Endothelial cell of umbilical vein (primary cell): ENCODE measurements around the gene PADI6. TPM values are rescaled to one million over a fixed set of nuclear protein-coding genes. Genes with fewer than 3 reads are reported as not detected.

Experiments
- BruUV-seq: library from RNA; stranded (reverse); fragments of 400-500 nt; replicated peaks from 2 replicates; lab custom pipeline; 2021; lab: Mats Ljungman, UMichigan
- CTCF ChIA-PET: fragments of 300-600, 350-600 bp; sonication (Branson Sonifier 250); formaldehyde crosslinking; loops from one replicate; lab custom pipeline; 2021; ENCODE audit warnings: antibody characterized with exemption, inconsistent platforms; lab: Charles Lee
- POLR2A ChIA-PET: fragments of 300-600, 350-600 bp; sonication (Branson Sonifier 250); formaldehyde crosslinking; loops from one replicate; lab custom pipeline; 2021; ENCODE audit warnings: antibody characterized with exemption, inconsistent platforms; lab: Charles Lee
- DNase-seq: peaks from one replicate; pipeline ENCODE4 v3.0.0-alpha.2; 2011; ENCODE audit warnings: low read depth, low spot score
- FAIRE-seq: peaks from 2 replicates; lab custom pipeline; 2011; peaks lifted over from hg19 to GRCh38; lab: Jason Lieb, UNC
- H2AFZ ChIP-seq: 2 replicates; pipeline ENCODE4 v1.6.0; 2012; ENCODE audit warnings: low read depth, low read length, control low read depth, inconsistent platforms
- H3K27ac ChIP-seq: 2 replicates; pipeline ENCODE4 v1.5.1; 2011; ENCODE audit warnings: low read depth, mild to moderate bottlenecking, control low read depth, low read length, moderate library complexity; ENCODE audit not compliant: insufficient read depth
- H3K27me3 ChIP-seq, 2 experiments: 2 replicates each; pipeline versions ENCODE4 v1.6.0 to v1.6.1; 2011; ENCODE audit warnings: low read length in 2 of 2, mixed read lengths in 1 of 2; ENCODE audit not compliant: control insufficient read depth in 2 of 2, insufficient read depth in 2 of 2
- H3K36me3 ChIP-seq, 2 experiments: 2 replicates in 1 of 2; 3 replicates in 1 of 2; pipeline ENCODE4 v1.5.1; 2011; ENCODE audit warnings: low read length in 2 of 2, mild to moderate bottlenecking in 1 of 2, moderate library complexity in 1 of 2; ENCODE audit not compliant: control insufficient read depth in 2 of 2, insufficient read depth in 2 of 2; ENCODE audit errors: extremely low read depth in 1 of 2
- H3K4me1 ChIP-seq: 3 replicates; pipeline ENCODE4 v1.5.1; 2011; ENCODE audit warnings: mild to moderate bottlenecking, low read length; ENCODE audit not compliant: control insufficient read depth, insufficient read depth; ENCODE audit errors: extremely low read depth
- H3K4me2 ChIP-seq: 2 replicates; pipeline ENCODE4 v1.6.1; 2011; ENCODE audit warnings: low read length, control low read depth, mixed read lengths; ENCODE audit not compliant: insufficient read depth
- H3K4me3 ChIP-seq, 3 experiments: fragments of 200-600 bp in 1 of 3; sonication (generic), shearing (Covaris generic) in 1 of 3; replicated peaks in 1 of 3; 2 replicates each; pipeline ENCODE4 v1.5.1; 2011 to 2016; ENCODE audit warnings: control low read depth in 3 of 3, low read length in 3 of 3, mild to moderate bottlenecking in 2 of 3, inconsistent platforms in 1 of 3, low read depth in 1 of 3, moderate library complexity in 1 of 3; ENCODE audit not compliant: insufficient read depth in 1 of 3
- H3K79me2 ChIP-seq: 2 replicates; pipeline ENCODE4 v1.6.0; 2012; ENCODE audit warnings: low read length, inconsistent platforms; ENCODE audit not compliant: control insufficient read depth, insufficient read depth
- H3K9ac ChIP-seq: replicated peaks from 2 replicates; pipeline ENCODE3; 2011; ENCODE audit warnings: low read length, control low read depth; ENCODE audit not compliant: insufficient read depth; ENCODE audit errors: extremely low read depth
- H3K9me1 ChIP-seq: replicated peaks from 3 replicates; pipeline ENCODE4 v1.6.0; 2011; ENCODE audit warnings: mild to moderate bottlenecking, low read length; ENCODE audit not compliant: control insufficient read depth, insufficient read depth; ENCODE audit errors: extremely low read depth
- H3K9me3 ChIP-seq: replicated peaks from 2 replicates; pipeline ENCODE4 v1.5.1; 2012; ENCODE audit warnings: low read length, inconsistent platforms; ENCODE audit not compliant: control insufficient read depth, insufficient read depth
- H4K20me1 ChIP-seq: replicated peaks from 2 replicates; pipeline ENCODE3; 2011; ENCODE audit warnings: mild to moderate bottlenecking, low read length; ENCODE audit not compliant: control insufficient read depth, insufficient read depth; ENCODE audit errors: extremely low read depth
- EZH2 ChIP-seq: IDR thresholded peaks from 2 replicates; pipeline ENCODE4 v1.6.1; 2012; ENCODE audit warnings: borderline replicate concordance, low read depth, mild to moderate bottlenecking, moderate library complexity, low read length, inconsistent platforms; ENCODE audit not compliant: severe bottlenecking
- FOS ChIP-seq: IDR thresholded peaks from 2 replicates; pipeline ENCODE4 v1.6.1; 2011; ENCODE audit warnings: mild to moderate bottlenecking, low read length, moderate library complexity, borderline replicate concordance; ENCODE audit not compliant: insufficient read depth
- GATA2 ChIP-seq: IDR thresholded peaks from 2 replicates; pipeline ENCODE4 v1.7.0; 2011; ENCODE audit warnings: low read depth, mild to moderate bottlenecking, moderate library complexity, mixed read lengths, low read length; ENCODE audit not compliant: insufficient read length, insufficient read depth
- JUN ChIP-seq: IDR thresholded peaks from 2 replicates; pipeline ENCODE4 v1.6.1; 2011; ENCODE audit warnings: borderline replicate concordance, low read depth; ENCODE audit not compliant: insufficient read length, insufficient read depth
- MAX ChIP-seq: IDR thresholded peaks from 2 replicates; pipeline ENCODE4 v1.6.1; 2011; ENCODE audit not compliant: insufficient read depth, insufficient read length
- MYC ChIP-seq: IDR thresholded peaks from one replicate; pipeline ENCODE4 v1.6.1; 2011; ENCODE audit warnings: mild to moderate bottlenecking, low read depth, low read length
- POLR2AphosphoS5 ChIP-seq: IDR thresholded peaks from 2 replicates; pipeline ENCODE4 v1.6.1; 2012; ENCODE audit warnings: low read depth, mild to moderate bottlenecking, control low read depth, low read length, moderate library complexity; ENCODE audit not compliant: insufficient read depth
- dilution Hi-C: fragments of 300-500 bp; cut with MboI; formaldehyde crosslinking; loops from one replicate; pipeline ENCODE4 v1.15.0; 2019; ENCODE audit warnings: low sequenced_read_pairs; ENCODE audit not compliant: extremely low pct_ligation_motif_present
- intact Hi-C: fragments of 100-400 bp; cut with micrococcal nuclease; formaldehyde crosslinking; loops from one replicate; pipeline ENCODE4 v1.10.0; 2022
- polyA plus RNA-seq, 4 experiments: library from polyadenylated mRNA; depleted of rRNA in 3 of 4; stranded (reverse) in 3 of 4; unstranded in 1 of 4; fragments of >200 nt; gene quantifications; 2 replicates each; pipeline versions ENCODE4 v1.2.1 to v1.2.3, GENCODE V29; 2011 to 2012; ENCODE audit warnings: missing spikeins in 1 of 4
- total RNA-seq: library from RNA; stranded (reverse); gene quantifications from 2 replicates; pipeline ENCODE4 v1.2.3, GENCODE V29; 2021
- TF ChIP-seq, protein P1 (sequence below), 2 donors: IDR thresholded peaks; 1 replicate in 1 of 2; 2 replicates in 1 of 2; pipeline ENCODE4 v1.5.1; 2011; ENCODE audit warnings: low read length in 2 of 2, mild to moderate bottlenecking in 2 of 2, moderate library complexity in 2 of 2, control low read depth in 1 of 2, inconsistent platforms in 1 of 2, low read depth in 1 of 2; ENCODE audit not compliant: insufficient read depth in 1 of 2; ENCODE audit errors: extremely low read depth in 1 of 2

PADI6 gene
- total and polyA plus RNA-seq, 2 donors (not counting 3 experiments of a cell fraction or from before 2014, with no cell fraction given) = not detected

DNA sequence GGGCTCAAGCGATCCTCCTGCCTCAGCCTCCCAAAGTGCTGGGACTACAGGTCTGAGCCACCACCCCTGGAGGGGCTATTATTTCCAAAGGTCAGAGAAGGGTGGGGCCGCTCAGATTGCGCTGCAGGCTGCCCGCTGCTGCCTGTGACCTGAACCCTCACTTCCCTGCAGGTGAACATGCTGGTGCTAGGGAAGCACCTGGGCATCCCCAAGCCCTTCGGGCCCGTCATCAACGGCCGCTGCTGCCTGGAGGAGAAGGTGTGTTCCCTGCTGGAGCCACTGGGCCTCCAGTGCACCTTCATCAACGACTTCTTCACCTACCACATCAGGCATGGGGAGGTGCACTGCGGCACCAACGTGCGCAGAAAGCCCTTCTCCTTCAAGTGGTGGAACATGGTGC, 8.6 kb upstream of the PADI6 start:
- Histone ChIP-seq H3K4me2 (no peak overlapping the region), H3K9me1 (no peaks in the 10 kb centered on the region), H3K27me3 (no peaks in the 10 kb centered on the region), H3K79me2 (no peaks in the 10 kb centered on the region), H4K20me1 (no peaks in the 10 kb centered on the region), H3K27ac (no peak overlapping the region), H3K9ac (no peak overlapping the region), H3K4me1 (no peaks in the 10 kb centered on the region), H2AFZ (no peak overlapping the region), H3K36me3 (no peaks in the 10 kb centered on the region), H3K9me3 (no peaks in the 10 kb centered on the region), H3K4me3 (no peak overlapping the region)
- CTCF ChIA-PET = no interaction called here
- intact Hi-C loops = no loop called here
- POLR2A ChIA-PET = no interaction called here
- BruUV-seq = no TSS peak
- TF ChIP-seq EZH2 (no peak), POLR2AphosphoS5 (no peak), MAX (no peak), MYC (no peak), FOS (no peak), JUN (no peak), GATA2 (no peak)
- TF ChIP-seq, protein P1, sequence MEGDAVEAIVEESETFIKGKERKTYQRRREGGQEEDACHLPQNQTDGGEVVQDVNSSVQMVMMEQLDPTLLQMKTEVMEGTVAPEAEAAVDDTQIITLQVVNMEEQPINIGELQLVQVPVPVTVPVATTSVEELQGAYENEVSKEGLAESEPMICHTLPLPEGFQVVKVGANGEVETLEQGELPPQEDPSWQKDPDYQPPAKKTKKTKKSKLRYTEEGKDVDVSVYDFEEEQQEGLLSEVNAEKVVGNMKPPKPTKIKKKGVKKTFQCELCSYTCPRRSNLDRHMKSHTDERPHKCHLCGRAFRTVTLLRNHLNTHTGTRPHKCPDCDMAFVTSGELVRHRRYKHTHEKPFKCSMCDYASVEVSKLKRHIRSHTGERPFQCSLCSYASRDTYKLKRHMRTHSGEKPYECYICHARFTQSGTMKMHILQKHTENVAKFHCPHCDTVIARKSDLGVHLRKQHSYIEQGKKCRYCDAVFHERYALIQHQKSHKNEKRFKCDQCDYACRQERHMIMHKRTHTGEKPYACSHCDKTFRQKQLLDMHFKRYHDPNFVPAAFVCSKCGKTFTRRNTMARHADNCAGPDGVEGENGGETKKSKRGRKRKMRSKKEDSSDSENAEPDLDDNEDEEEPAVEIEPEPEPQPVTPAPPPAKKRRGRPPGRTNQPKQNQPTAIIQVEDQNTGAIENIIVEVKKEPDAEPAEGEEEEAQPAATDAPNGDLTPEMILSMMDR (IDR thresholded peaks at IDR 0.05; ENCODE audit: extremely low read depth in 1 of 2, insufficient read depth in 1 of 2, low read depth in 1 of 2, low read length in 2 of 2) = no peak
- DNase-seq (no peak), FAIRE-seq (no peak)
- dilution Hi-C loops = no loop called here
